ENCODE results near the gene RTL1.

GRCh38 chr14:100861188-100861936, 42.2 kb downstream of the RTL1 start:
- no peak for TF ChIP-seq CTCF (IDR thresholded peaks at IDR 0.05; ENCODE audit: insufficient read depth, low read length)
- no peak for TF ChIP-seq POLR2AphosphoS5 (IDR thresholded peaks at IDR 0.05; ENCODE audit: low read depth)
- no peak for TF ChIP-seq REST (IDR thresholded peaks at IDR 0.05; ENCODE audit: insufficient replicate concordance, low read depth)
- TF ChIP-seq GABPA (IDR thresholded peaks at IDR 0.05; ENCODE audit: low read depth), result no peak

All from HL-60 (cell line).